Breast epithelium (tissue), 3 donors: ENCODE results near the gene GPR152.

ENCODE experiments used
- CTCF ChIP-seq, 3 donors: fragments of 450-650 bp; IDR thresholded peaks; one replicate each; pipeline ENCODE4 v1.5.1; 2016 to 2017; ENCODE audit warnings: antibody characterized with exemption in 3 of 3, mild to moderate bottlenecking in 3 of 3, moderate library complexity in 3 of 3
- POLR2A ChIP-seq: fragments of 450-650 bp; IDR thresholded peaks from one replicate; pipeline ENCODE4 v1.6.1; 2016; ENCODE audit warnings: antibody characterized with exemption, mild to moderate bottlenecking, moderate library complexity
- POLR2AphosphoS5 ChIP-seq, 3 donors: sonication (generic); formaldehyde crosslinking; IDR thresholded peaks; one replicate each; pipeline ENCODE4 v1.6.1; 2017; ENCODE audit warnings: antibody characterized with exemption in 3 of 3

- TF ChIP-seq CTCF (IDR thresholded peaks at IDR 0.05) (no peak), POLR2A (no peak), POLR2AphosphoS5 (IDR thresholded peaks at IDR 0.05) (no peak)
Observed at GRCh38 chr11:67419325-67420049, 33.0 kb downstream of the GPR152 start.
